Endothelial cell of hepatic sinusoid (primary cell): Measurements from ENCODE around the gene MAS1L.

Source experiments
- in situ Hi-C: cut with HindIII; loops from 2 replicates; pipeline ENCODE4 v1.10.0; 2017; ENCODE audit warnings: low sequenced_read_pairs

MAS1L gene, protein sequence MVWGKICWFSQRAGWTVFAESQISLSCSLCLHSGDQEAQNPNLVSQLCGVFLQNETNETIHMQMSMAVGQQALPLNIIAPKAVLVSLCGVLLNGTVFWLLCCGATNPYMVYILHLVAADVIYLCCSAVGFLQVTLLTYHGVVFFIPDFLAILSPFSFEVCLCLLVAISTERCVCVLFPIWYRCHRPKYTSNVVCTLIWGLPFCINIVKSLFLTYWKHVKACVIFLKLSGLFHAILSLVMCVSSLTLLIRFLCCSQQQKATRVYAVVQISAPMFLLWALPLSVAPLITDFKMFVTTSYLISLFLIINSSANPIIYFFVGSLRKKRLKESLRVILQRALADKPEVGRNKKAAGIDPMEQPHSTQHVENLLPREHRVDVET

DNA sequence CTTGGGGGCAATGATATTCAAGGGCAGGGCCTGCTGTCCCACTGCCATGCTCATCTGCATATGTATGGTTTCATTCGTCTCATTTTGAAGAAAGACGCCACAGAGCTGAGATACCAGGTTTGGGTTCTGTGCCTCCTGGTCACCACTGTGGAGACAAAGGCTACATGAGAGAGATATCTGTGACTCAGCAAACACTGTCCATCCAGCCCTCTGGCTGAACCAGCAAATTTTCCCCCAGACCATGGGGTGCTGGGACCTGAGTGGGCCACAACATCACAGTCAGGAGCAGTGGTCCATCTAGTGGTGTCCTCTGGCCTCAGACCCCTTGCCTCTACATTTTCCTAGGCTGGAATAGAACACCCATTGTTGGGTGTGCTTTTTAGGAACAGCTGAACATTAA is at the start of gene MAS1L:
TSS of gene MAS1L (minus strand) at position 297 of the 400 bp plus-strand sequence. CDS start at position 243, 54 bp downstream.
- in situ Hi-C loops, result no loop called here

- in situ Hi-C loops, result no loop called here
Measured at GRCh38 chr6:29532320-29532951, 44.7 kb upstream of the MAS1L start.

- in situ Hi-C loops, result no loop called here
Measured at GRCh38 chr6:29531668-29532067, 43.9 kb upstream of the MAS1L start.

- in situ Hi-C loops, result no loop called here
Measured at GRCh38 chr6:29530671-29531310, 43.0 kb upstream of the MAS1L start.

- in situ Hi-C loops, result no loop called here
Measured at GRCh38 chr6:29529956-29530355, 42.2 kb upstream of the MAS1L start.

GRCh38 chr6:29528988-29529560 is 41.3 kb upstream of the MAS1L start:
- in situ Hi-C loops, result no loop called here

GRCh38 chr6:29528300-29528931 is 40.7 kb upstream of the MAS1L start:
- in situ Hi-C loops, result no loop called here

DNA sequence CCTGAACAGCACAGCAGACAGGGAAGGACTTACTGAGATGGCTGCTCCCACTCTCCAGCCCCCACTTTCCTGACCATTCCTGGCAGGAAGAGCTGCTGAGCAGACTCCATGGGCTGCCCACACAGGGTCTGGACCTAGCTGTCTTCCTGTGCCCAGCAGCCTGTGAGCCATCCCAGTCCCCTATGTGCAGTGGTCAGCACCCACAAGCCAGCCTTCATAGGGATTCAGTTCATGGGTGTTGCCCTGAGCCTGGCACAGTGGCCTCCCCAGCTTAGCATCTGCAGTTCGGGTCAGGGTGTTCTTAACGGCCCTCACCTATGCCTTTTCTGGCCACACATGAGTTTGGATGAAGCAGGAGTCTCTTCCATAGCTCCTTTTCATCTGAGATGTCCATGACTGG is 39.8 kb upstream of the MAS1L start:
- in situ Hi-C loops, result no loop called here

DNA sequence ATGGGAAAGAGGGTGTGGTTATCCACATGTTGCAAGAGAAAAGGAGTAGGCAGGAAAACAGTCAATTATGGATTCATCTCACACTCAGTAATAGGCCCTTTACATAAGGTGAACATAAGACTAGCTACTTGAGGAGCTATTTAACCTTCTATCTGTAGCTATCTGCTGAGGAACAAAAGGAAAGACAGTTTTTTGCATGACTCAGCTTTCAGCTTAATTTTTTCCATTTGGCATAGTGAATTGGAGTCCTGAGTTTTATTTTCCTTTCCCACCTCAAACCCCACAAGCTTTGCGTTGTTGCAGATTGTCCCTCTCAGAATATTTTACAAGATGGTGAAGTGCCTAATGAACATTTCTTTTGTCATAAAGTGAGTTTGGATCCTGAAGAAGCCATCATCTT is 39.4 kb upstream of the MAS1L start:
- in situ Hi-C loops, result no loop called here

DNA sequence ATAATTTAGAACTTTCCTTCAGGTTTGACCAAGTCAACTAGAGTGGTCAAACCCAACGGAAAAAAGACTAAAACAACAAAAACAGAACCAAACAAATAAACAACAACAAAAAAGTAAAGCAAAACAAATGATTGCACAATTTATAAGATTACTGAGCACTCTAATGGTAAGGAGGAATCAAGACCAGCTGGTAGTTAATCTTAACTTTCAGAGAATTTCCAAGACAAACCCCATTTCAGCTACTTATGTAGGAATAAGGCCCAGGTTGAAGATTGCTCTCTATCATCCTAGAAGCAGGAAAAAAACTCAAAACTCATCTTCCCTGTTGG is 37.5 kb upstream of the MAS1L start:
- in situ Hi-C loops, result no loop called here

GRCh38 chr6:29524444-29525310 is 36.9 kb upstream of the MAS1L start:
- in situ Hi-C loops, result no loop called here

GRCh38 chr6:29524044-29524443 is 36.3 kb upstream of the MAS1L start:
- in situ Hi-C loops, result no loop called here

- in situ Hi-C loops, result no loop called here
Measured at GRCh38 chr6:29522227-29522626, 34.5 kb upstream of the MAS1L start.

- in situ Hi-C loops, result no loop called here
Measured at GRCh38 chr6:29521006-29521680, 33.4 kb upstream of the MAS1L start.

GRCh38 chr6:29520232-29520631 is 32.5 kb upstream of the MAS1L start:
- in situ Hi-C loops, result no loop called here

GRCh38 chr6:29519291-29520010 is 31.7 kb upstream of the MAS1L start:
- in situ Hi-C loops, result no loop called here

GRCh38 chr6:29517728-29518440 is 30.1 kb upstream of the MAS1L start:
- in situ Hi-C loops, result no loop called here

GRCh38 chr6:29517245-29517644 is 29.5 kb upstream of the MAS1L start:
- in situ Hi-C loops, result no loop called here

GRCh38 chr6:29516108-29516507 is 28.4 kb upstream of the MAS1L start:
- in situ Hi-C loops, result no loop called here
